Gastroesophageal sphincter (tissue), 4 donors: ENCODE measurements around the gene PPP1R14C. TPM values are rescaled to one million over a fixed set of nuclear protein-coding genes. Genes with fewer than 3 reads are reported as not detected.

Experiments
- ATAC-seq: fragments of 150-250 bp; one replicate; pipeline ENCODE4 v1.9.1; 2016; ENCODE audit warnings: mild to moderate bottlenecking, moderate library complexity
- H3K27ac ChIP-seq, 4 donors: fragments of 200-600 bp; sonication (generic) in 3 of 4; 1 replicate in 3 of 4; 2 replicates in 1 of 4; pipeline ENCODE4 v1.5.1; 2016 to 2019
- H3K27me3 ChIP-seq: fragments of 200-600 bp; sonication (generic); one replicate; pipeline ENCODE4 v1.5.1; 2019
- H3K36me3 ChIP-seq, 2 donors: fragments of 200-600 bp; sonication (generic); one replicate each; pipeline ENCODE4 v1.5.1; 2019; ENCODE audit warnings: control low read depth in 1 of 2
- H3K4me1 ChIP-seq, 3 donors: fragments of 200-600 bp; sonication (generic); 1 replicate in 2 of 3; 2 replicates in 1 of 3; pipeline ENCODE4 v1.5.1; 2016 to 2019; ENCODE audit warnings: control low read depth in 2 of 3
- H3K4me3 ChIP-seq, 2 donors: fragments of 200-600 bp; sonication (generic); one replicate each; pipeline ENCODE4 v1.5.1; 2019; ENCODE audit warnings: mild to moderate bottlenecking in 1 of 2, moderate library complexity in 1 of 2
- H3K9me3 ChIP-seq, 3 donors: fragments of 200-600 bp; sonication (generic); one replicate each; pipeline ENCODE4 v1.5.1; 2017 to 2019; ENCODE audit warnings: control low read depth in 2 of 3
- CTCF ChIP-seq, 4 experiments: fragments of 200-600 bp in 2 of 4; fragments of 450-650 bp in 2 of 4; sonication (generic) in 1 of 4; IDR thresholded peaks; one replicate each; pipeline ENCODE4 v1.5.1; 2017 to 2019; ENCODE audit warnings: antibody characterized with exemption in 4 of 4, mild to moderate bottlenecking in 2 of 4, moderate library complexity in 2 of 4
- EP300 ChIP-seq: sonication (generic); formaldehyde crosslinking; IDR thresholded peaks from one replicate; pipeline ENCODE4 v1.6.1; 2017; ENCODE audit warnings: antibody characterized with exemption, mild to moderate bottlenecking
- POLR2A ChIP-seq, 2 donors: fragments of 450-650 bp; IDR thresholded peaks; one replicate each; pipeline ENCODE4 v1.6.1; 2017; ENCODE audit warnings: antibody characterized with exemption in 2 of 2, mild to moderate bottlenecking in 2 of 2, moderate library complexity in 1 of 2
- POLR2AphosphoS5 ChIP-seq: sonication (generic); formaldehyde crosslinking; IDR thresholded peaks from one replicate; pipeline ENCODE4 v1.6.1; 2017; ENCODE audit warnings: antibody characterized with exemption
- WGBS, 2 donors: methylation state at CpG; one replicate each; pipeline ENCODE4 v1.1.5; 2018; ENCODE audit warnings: low coverage in 1 of 2; 5-methylcytosine and 5-hydroxymethylcytosine counted together
- total RNA-seq, 4 donors: library from RNA; depleted of rRNA; stranded (reverse); fragments of >200 nt; gene quantifications; one replicate each; pipeline ENCODE4 v1.1.0, GENCODE V29; 2016

Gene PPP1R14C
- total RNA-seq, 4 donors from 2014 or later, result 0.12 to 1.5 TPM; not detected in 2

GRCh38 chr6:150247803-150248202, 105.0 kb downstream of the PPP1R14C start:
- Histone ChIP-seq H3K9me3 (peaks cover 0 to 7% (median 0%) of the 10 kb centered on the region in 3 donors), H3K27me3 (no peaks in the 10 kb centered on the region), H3K4me1 (no peaks in the 10 kb centered on the region), H3K4me3 (no peak overlapping the region), H3K27ac (no peak overlapping the region), H3K36me3 (no peaks in the 10 kb centered on the region)
- ATAC-seq, result no peak
- 100% methylated on average over 2 of the region's 2 CpGs; no CpG with 5 or more reads in 1 of the 2 donors for WGBS, 2 donors
- TF ChIP-seq POLR2A (IDR thresholded peaks at IDR 0.05), result no peak
- TF ChIP-seq EP300, result no peak
- TF ChIP-seq CTCF (IDR thresholded peaks at IDR 0.05), result no peak
- no peak for TF ChIP-seq POLR2AphosphoS5

GRCh38 chr6:150248300-150248699, 105.5 kb downstream of the PPP1R14C start:
- H3K4me1 ChIP-seq, result no peaks in the 10 kb centered on the region
- H3K27ac ChIP-seq, result no peak overlapping the region
- TF ChIP-seq EP300 (no peak), CTCF (IDR thresholded peaks at IDR 0.05) (no peak), POLR2AphosphoS5 (no peak), POLR2A (IDR thresholded peaks at IDR 0.05) (no peak)
- no peaks in the 10 kb centered on the region for H3K36me3 ChIP-seq
- no peak for ATAC-seq
- H3K4me3 ChIP-seq, result no peak overlapping the region
- H3K27me3 ChIP-seq, result no peaks in the 10 kb centered on the region
- peaks cover 0 to 7% (median 0%) of the 10 kb centered on the region in 3 donors for H3K9me3 ChIP-seq
- 80 to 81% methylated on average over 1 of the region's 1 CpG for WGBS, 2 donors

GRCh38 chr6:150249261-150249660, 106.4 kb downstream of the PPP1R14C start:
- H3K4me3 ChIP-seq, result no peak overlapping the region
- TF ChIP-seq POLR2A (IDR thresholded peaks at IDR 0.05) (no peak), CTCF (IDR thresholded peaks at IDR 0.05) (no peak), EP300 (no peak), POLR2AphosphoS5 (no peak)
- ATAC-seq, result no peak
- H3K4me1 ChIP-seq, result no peaks in the 10 kb centered on the region
- 52 to 66% methylated on average over 2 of the region's 2 CpGs for WGBS, 2 donors
- H3K27me3 ChIP-seq, result no peaks in the 10 kb centered on the region
- H3K27ac ChIP-seq, result no peak overlapping the region
- no peaks in the 10 kb centered on the region for H3K36me3 ChIP-seq
- H3K9me3 ChIP-seq, result peaks cover 0 to 7% (median 0%) of the 10 kb centered on the region in 3 donors

GRCh38 chr6:150250826-150251225, 108.0 kb downstream of the PPP1R14C start:
- Histone ChIP-seq H3K27me3 (peaks cover 4% of the 10 kb centered on the region), H3K36me3 (no peaks in the 10 kb centered on the region), H3K4me1 (no peaks in the 10 kb centered on the region), H3K27ac (no peak overlapping the region), H3K9me3 (peaks cover 0 to 7% (median 0%) of the 10 kb centered on the region in 3 donors), H3K4me3 (no peak overlapping the region)
- no peak for ATAC-seq
- 53 to 55% methylated on average over 3 to 4 of the region's 4 CpGs for WGBS, 2 donors
- TF ChIP-seq POLR2A (IDR thresholded peaks at IDR 0.05), result no peak
- TF ChIP-seq POLR2AphosphoS5, result no peak
- no peak for TF ChIP-seq CTCF (IDR thresholded peaks at IDR 0.05)
- TF ChIP-seq EP300, result no peak

GRCh38 chr6:150251566-150252186, 108.8 kb downstream of the PPP1R14C start:
- Histone ChIP-seq H3K27ac (no peak overlapping the region), H3K27me3 (peaks cover 6% of the 10 kb centered on the region), H3K9me3 (peaks cover 0 to 7% (median 0%) of the 10 kb centered on the region in 3 donors), H3K36me3 (no peaks in the 10 kb centered on the region), H3K4me1 (no peaks in the 10 kb centered on the region), H3K4me3 (no peak overlapping the region)
- TF ChIP-seq POLR2AphosphoS5 (no peak), POLR2A (IDR thresholded peaks at IDR 0.05) (no peak), EP300 (no peak), CTCF (IDR thresholded peaks at IDR 0.05) (no peak)
- ATAC-seq, result no peak
- 80 to 94% methylated on average over 1 to 4 of the region's 6 CpGs for WGBS, 2 donors
